HepG2 (cell line): ENCODE results near the gene MTMR4. TPM values are rescaled to one million over a fixed set of nuclear protein-coding genes. Genes with fewer than 3 reads are reported as not detected.

Source experiments
- ATAC-seq: fragments of 200-7000 bp; cut with Tn5 transposase; 3 replicates; pipeline ENCODE4 v1.9.1; 2020; ENCODE audit warnings: mild to moderate bottlenecking, moderate library complexity
- BruUV-seq: library from RNA; stranded (reverse); fragments of 400-500 nt; replicated peaks from 2 replicates; lab custom pipeline; 2021; lab: Mats Ljungman, UMichigan
- CTCF ChIA-PET: fragments of 300-600 bp; formaldehyde crosslinking; extraction: SDS; loops from one replicate; lab custom pipeline; 2021; ENCODE audit warnings: low total read pairs, inconsistent platforms, low intra/inter-chr PET ratio; lab: Yijun Ruan, JAX
- POLR2A ChIA-PET: fragments of 350-600 bp; sonication (Branson Sonifier 250); formaldehyde crosslinking; loops from one replicate; lab custom pipeline; 2020; ENCODE audit warnings: antibody characterized with exemption, inconsistent platforms; lab: Yijun Ruan, JAX
- DNase-seq: peaks from one replicate; pipeline ENCODE4 v3.0.0-alpha.2; 2015; ENCODE audit warnings: low spot score
- FAIRE-seq: peaks from 3 replicates; lab custom pipeline; 2011; peaks lifted over from hg19 to GRCh38; lab: Jason Lieb, UNC
- H2AFZ ChIP-seq: one replicate; pipeline ENCODE4 v1.6.1; 2011; ENCODE audit warnings: low read length, inconsistent platforms
- H3K27ac ChIP-seq: fragments of 300-600 bp; 3 replicates; pipeline ENCODE4 v1.8.0; 2011; ENCODE audit warnings: mixed run types, mild to moderate bottlenecking, mixed read lengths, low read length, inconsistent platforms; ENCODE audit not compliant: insufficient read depth; ENCODE audit errors: extremely low read length
- H3K27me3 ChIP-seq, 2 experiments: fragments of 200-600 bp in 1 of 2; 2 replicates in 1 of 2; 3 replicates in 1 of 2; pipeline versions ENCODE4 v1.6.0 to v1.8.0; 2011; ENCODE audit warnings: low read length in 2 of 2, mild to moderate bottlenecking in 2 of 2, moderate library complexity in 2 of 2, inconsistent platforms in 1 of 2; ENCODE audit not compliant: insufficient read depth in 2 of 2, control insufficient read depth in 1 of 2
- H3K36me3 ChIP-seq, 2 experiments: fragments of 200-600 bp in 1 of 2; replicated peaks in 1 of 2; 2 replicates in 1 of 2; 3 replicates in 1 of 2; pipeline versions ENCODE4 v1.5.1 to v1.8.0; 2011; ENCODE audit warnings: low read length in 2 of 2, inconsistent platforms in 1 of 2; ENCODE audit not compliant: insufficient read depth in 2 of 2, control insufficient read depth in 1 of 2
- H3K4me1 ChIP-seq: 2 replicates; pipeline ENCODE4 v1.5.1; 2012; ENCODE audit warnings: low read length, inconsistent platforms; ENCODE audit not compliant: insufficient read depth
- H3K4me2 ChIP-seq: 2 replicates; pipeline ENCODE4 v1.6.0; 2011; ENCODE audit warnings: low read depth, low read length, inconsistent platforms
- H3K4me3 ChIP-seq, 3 experiments: fragments of 200-600 bp in 1 of 3; sonication (generic), shearing (Covaris generic) in 1 of 3; replicated peaks in 1 of 3; 2 replicates each; pipeline ENCODE4 v1.5.1; 2011 to 2016; ENCODE audit warnings: low read length in 3 of 3, inconsistent platforms in 2 of 3, low read depth in 2 of 3, mild to moderate bottlenecking in 2 of 3, control low read depth in 1 of 3, mixed read lengths in 1 of 3; ENCODE audit not compliant: insufficient read depth in 1 of 3
- H3K79me2 ChIP-seq: one replicate; pipeline ENCODE4 v1.6.1; 2011; ENCODE audit warnings: low read length, inconsistent platforms; ENCODE audit not compliant: insufficient read depth
- H3K9ac ChIP-seq: 2 replicates; pipeline ENCODE4 v1.6.0; 2011; ENCODE audit warnings: mild to moderate bottlenecking, low read depth, low read length, inconsistent platforms; ENCODE audit not compliant: insufficient read depth
- H3K9me3 ChIP-seq: 2 replicates; pipeline ENCODE4 v1.5.1; 2012; ENCODE audit warnings: mild to moderate bottlenecking, low read length
- H4K20me1 ChIP-seq: 2 replicates; pipeline ENCODE4 v1.6.0; 2011; ENCODE audit warnings: inconsistent platforms, mild to moderate bottlenecking, low read length, moderate library complexity; ENCODE audit not compliant: insufficient read depth
- LCORL ChIP-seq, 2 experiments: fragments of 450-650 bp in 1 of 2; sonication (generic) in 1 of 2; formaldehyde crosslinking in 1 of 2; IDR thresholded peaks; 2 replicates each; pipeline versions ENCODE4 v1.5.0 to v1.6.1; 2017 to 2020; ENCODE audit warnings: antibody characterized with exemption in 1 of 2, missing genetic modification reagents in 1 of 2
- NAIF1 ChIP-seq: sonication (generic); formaldehyde crosslinking; IDR thresholded peaks from 2 replicates; pipeline ENCODE4 v1.5.0; 2020; ENCODE audit warnings: mild to moderate bottlenecking, missing genetic modification reagents, borderline replicate concordance
- UBTF ChIP-seq: sonication (generic); formaldehyde crosslinking; IDR thresholded peaks from 2 replicates; pipeline ENCODE4 v1.4.0; 2020; ENCODE audit warnings: mild to moderate bottlenecking, missing genetic modification reagents
- ZNF775 ChIP-seq: sonication (generic); formaldehyde crosslinking; IDR thresholded peaks from 2 replicates; pipeline ENCODE4 v1.4.0; 2020; ENCODE audit warnings: missing genetic modification reagents, mild to moderate bottlenecking, moderate library complexity, borderline replicate concordance
- WGBS: methylation state at CpG from one replicate; pipeline ENCODE4 v1.1.6; 2017; ENCODE audit warnings: low lambda C conversion rate; 5-methylcytosine and 5-hydroxymethylcytosine counted together
- in situ Hi-C: cut with HindIII; loops from 2 replicates; pipeline ENCODE4 v1.10.0; 2017; ENCODE audit warnings: low pct_unique_long_range_greater_than_20kb; ENCODE audit not compliant: extremely low pct_ligation_motif_present
- intact Hi-C: fragments of 100-400 bp; cut with micrococcal nuclease; formaldehyde crosslinking; loops from one replicate; pipeline ENCODE4 v1.10.0; 2022; ENCODE audit not compliant: unreplicated experiment
- polyA plus RNA-seq, 8 experiments: library from polyadenylated mRNA; depleted of rRNA in 3 of 8; stranded (reverse) in 7 of 8; unstranded in 1 of 8; fragments of >200 nt; fragmentation: Illumina TruSeq in 4 of 8; extraction: Trizol in 4 of 8; gene quantifications; 2 replicates each; pipeline versions ENCODE4 v1.2.1 to v1.2.3, GENCODE V29; 2011 to 2016; ENCODE audit warnings: low read depth in 4 of 8, missing spikeins in 1 of 8, mixed read lengths in 1 of 8; ENCODE audit not compliant: insufficient read depth in 1 of 8
- total RNA-seq, 5 experiments: library from RNA; depleted of rRNA; stranded (reverse); fragments of >200 nt; fragmentation: Illumina TruSeq; extraction: Trizol; gene quantifications; 2 replicates each; pipeline ENCODE4 v1.2.3, GENCODE V29; 2016; ENCODE audit warnings: low read depth in 1 of 5
- TF ChIP-seq, protein P1 (sequence below): sonication (generic); formaldehyde crosslinking; IDR thresholded peaks from 2 replicates; pipeline ENCODE4 v1.4.0; 2020; ENCODE audit warnings: missing genetic modification reagents
- TF ChIP-seq, protein P2 (sequence below): IDR thresholded peaks from 2 replicates; pipeline ENCODE4 v1.6.1; 2016; ENCODE audit warnings: missing compliant biosample characterization, missing genetic modification reagents, borderline replicate concordance
- TF ChIP-seq, protein P3 (sequence below): sonication (generic); formaldehyde crosslinking; IDR thresholded peaks from 2 replicates; pipeline ENCODE4 v1.8.0; 2023; ENCODE audit warnings: mild to moderate bottlenecking, missing genetic modification reagents

Gene MTMR4
- total and polyA plus RNA-seq, 2 of the 13 experiments (the other 11 are each of a cell fraction or from before 2014, with no cell fraction given) = 62.5 to 65.1 TPM

- H3K36me3 ChIP-seq = no peaks in the 10 kb centered on the region
- H3K79me2 ChIP-seq = no peaks in the 10 kb centered on the region
- H4K20me1 ChIP-seq = no peaks in the 10 kb centered on the region
- ATAC-seq (peak; percentile 77), DNase-seq (no peak), FAIRE-seq (no peak)
- H3K27ac ChIP-seq = no peak overlapping the region
- in situ Hi-C loops (loop anchor here (10.0 kb wide), 1 partner anchor 63 kb away; no protein-coding TSS in a partner anchor), intact Hi-C loops (no loop called here)
- peaks cover 9 to 53% of the 10 kb centered on the region in 2 experiments; a peak in 3 of 5 replicates for H3K27me3 ChIP-seq
- no TSS peak for BruUV-seq
- H3K4me1 ChIP-seq = peaks cover 65% of the 10 kb centered on the region
- ChIA-PET CTCF (no interaction called here), POLR2A (interaction anchor here (1.0 to 7.8 kb wide), 4 partner anchors 13 to 161 kb away, joined by 3 to 73 read pairs (median 30); partner anchors contain the start of genes MTMR4 and RAD51C)
- no peak overlapping the region for H2AFZ ChIP-seq
- peak overlapping the region; percentile 35 to 68 (median 48); a peak in 5 of 6 replicates for H3K4me3 ChIP-seq
- peak overlapping the region; percentile 79 for H3K4me2 ChIP-seq
- H3K9ac ChIP-seq = no peak overlapping the region; the same call in 1 of the 2 replicates
- WGBS = 43% methylated on average over 17 of the region's 82 CpGs
- H3K9me3 ChIP-seq = no peaks in the 10 kb centered on the region
- peak; percentile 27; the same call in 1 of the 2 replicates for TF ChIP-seq UBTF (CRISPR knock-in tag)
- no peak for TF ChIP-seq LCORL (IDR thresholded peaks at IDR 0.05)
- no peak for TF ChIP-seq LCORL (CRISPR knock-in tag; IDR thresholded peaks at IDR 0.05)
- TF ChIP-seq NAIF1 = no peak
- TF ChIP-seq, protein P1, sequence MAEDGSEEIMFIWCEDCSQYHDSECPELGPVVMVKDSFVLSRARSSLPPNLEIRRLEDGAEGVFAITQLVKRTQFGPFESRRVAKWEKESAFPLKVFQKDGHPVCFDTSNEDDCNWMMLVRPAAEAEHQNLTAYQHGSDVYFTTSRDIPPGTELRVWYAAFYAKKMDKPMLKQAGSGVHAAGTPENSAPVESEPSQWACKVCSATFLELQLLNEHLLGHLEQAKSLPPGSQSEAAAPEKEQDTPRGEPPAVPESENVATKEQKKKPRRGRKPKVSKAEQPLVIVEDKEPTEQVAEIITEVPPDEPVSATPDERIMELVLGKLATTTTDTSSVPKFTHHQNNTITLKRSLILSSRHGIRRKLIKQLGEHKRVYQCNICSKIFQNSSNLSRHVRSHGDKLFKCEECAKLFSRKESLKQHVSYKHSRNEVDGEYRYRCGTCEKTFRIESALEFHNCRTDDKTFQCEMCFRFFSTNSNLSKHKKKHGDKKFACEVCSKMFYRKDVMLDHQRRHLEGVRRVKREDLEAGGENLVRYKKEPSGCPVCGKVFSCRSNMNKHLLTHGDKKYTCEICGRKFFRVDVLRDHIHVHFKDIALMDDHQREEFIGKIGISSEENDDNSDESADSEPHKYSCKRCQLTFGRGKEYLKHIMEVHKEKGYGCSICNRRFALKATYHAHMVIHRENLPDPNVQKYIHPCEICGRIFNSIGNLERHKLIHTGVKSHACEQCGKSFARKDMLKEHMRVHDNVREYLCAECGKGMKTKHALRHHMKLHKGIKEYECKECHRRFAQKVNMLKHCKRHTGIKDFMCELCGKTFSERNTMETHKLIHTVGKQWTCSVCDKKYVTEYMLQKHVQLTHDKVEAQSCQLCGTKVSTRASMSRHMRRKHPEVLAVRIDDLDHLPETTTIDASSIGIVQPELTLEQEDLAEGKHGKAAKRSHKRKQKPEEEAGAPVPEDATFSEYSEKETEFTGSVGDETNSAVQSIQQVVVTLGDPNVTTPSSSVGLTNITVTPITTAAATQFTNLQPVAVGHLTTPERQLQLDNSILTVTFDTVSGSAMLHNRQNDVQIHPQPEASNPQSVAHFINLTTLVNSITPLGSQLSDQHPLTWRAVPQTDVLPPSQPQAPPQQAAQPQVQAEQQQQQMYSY = no peak
- TF ChIP-seq ZNF775 (CRISPR knock-in tag) = no peak
- TF ChIP-seq, protein P2, sequence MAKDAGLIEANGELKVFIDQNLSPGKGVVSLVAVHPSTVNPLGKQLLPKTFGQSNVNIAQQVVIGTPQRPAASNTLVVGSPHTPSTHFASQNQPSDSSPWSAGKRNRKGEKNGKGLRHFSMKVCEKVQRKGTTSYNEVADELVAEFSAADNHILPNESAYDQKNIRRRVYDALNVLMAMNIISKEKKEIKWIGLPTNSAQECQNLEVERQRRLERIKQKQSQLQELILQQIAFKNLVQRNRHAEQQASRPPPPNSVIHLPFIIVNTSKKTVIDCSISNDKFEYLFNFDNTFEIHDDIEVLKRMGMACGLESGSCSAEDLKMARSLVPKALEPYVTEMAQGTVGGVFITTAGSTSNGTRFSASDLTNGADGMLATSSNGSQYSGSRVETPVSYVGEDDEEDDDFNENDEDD = no peak
- TF ChIP-seq, protein P3, sequence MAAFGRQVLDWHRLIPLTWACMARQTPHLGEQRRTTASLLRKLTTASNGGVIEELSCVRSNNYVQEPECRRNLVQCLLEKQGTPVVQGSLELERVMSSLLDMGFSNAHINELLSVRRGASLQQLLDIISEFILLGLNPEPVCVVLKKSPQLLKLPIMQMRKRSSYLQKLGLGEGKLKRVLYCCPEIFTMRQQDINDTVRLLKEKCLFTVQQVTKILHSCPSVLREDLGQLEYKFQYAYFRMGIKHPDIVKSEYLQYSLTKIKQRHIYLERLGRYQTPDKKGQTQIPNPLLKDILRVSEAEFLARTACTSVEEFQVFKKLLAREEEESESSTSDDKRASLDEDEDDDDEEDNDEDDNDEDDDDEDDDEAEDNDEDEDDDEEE (CRISPR knock-in tag) = no peak
Measured at GRCh38 chr17:58531661-58532554, 17.5 kb upstream of the MTMR4 start.
